Activated CD8-positive, alpha-beta memory T cell treated with anti-CD3 and anti-CD28 coated beads, Interleukin-2, amount 50 U/mL, for 48 hours (primary cell): ENCODE data around the gene HPCA.
A peak's percentile ranks its signal among the peaks of the same experiment; 100 is the strongest.

Experiments
- DNase-seq: peaks from one replicate; pipeline ENCODE4 v3.0.0-alpha.2; 2020

HPCA gene

DNA sequence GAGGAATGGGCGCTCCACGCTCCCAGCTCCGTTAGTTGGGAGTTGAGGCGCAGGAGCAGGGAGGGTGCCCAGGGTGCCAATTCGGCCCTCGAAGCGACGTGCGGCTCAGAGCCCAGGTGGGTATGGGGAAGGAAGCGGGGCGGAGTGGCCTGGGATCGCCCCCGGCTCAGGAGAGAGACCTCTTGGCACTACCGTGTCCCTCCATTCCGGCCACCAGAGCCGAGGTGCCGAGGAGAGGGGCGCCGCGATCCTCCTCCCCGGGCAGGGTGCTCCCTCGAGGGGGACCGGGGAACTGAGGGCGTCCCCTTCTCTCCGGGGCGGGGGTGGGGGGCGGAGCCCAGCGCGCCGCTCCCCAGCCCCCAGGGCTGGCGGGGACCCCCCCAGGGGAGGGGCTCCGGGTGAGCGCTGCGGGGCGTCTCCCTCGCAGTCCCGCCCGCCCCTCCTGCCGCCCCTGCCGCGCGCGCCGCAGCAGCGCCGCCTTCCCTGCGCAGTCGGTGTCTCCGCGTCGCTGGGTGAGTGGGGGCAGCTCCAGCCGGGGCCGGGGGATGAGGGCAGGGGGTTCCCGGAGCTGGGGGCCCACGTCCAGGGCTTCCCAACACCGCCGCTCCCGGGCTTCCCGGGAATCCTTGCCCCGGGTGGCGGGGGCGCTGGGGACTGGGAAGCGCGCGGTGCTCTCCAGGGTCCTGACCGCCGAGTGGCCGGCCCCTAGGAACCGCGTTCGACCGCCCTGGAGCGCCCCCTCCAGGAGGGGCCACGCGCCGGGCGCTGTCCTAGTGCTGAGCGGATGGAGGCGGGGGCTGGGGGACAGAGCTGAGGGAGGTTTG is at the start of gene HPCA:
Gene HPCA, plus strand, starts transcription at position 488 of the 824 bp plus-strand sequence. CDS start 2,408 bp downstream, outside the sequence.
- peak; percentile 83 for DNase-seq

DNA sequence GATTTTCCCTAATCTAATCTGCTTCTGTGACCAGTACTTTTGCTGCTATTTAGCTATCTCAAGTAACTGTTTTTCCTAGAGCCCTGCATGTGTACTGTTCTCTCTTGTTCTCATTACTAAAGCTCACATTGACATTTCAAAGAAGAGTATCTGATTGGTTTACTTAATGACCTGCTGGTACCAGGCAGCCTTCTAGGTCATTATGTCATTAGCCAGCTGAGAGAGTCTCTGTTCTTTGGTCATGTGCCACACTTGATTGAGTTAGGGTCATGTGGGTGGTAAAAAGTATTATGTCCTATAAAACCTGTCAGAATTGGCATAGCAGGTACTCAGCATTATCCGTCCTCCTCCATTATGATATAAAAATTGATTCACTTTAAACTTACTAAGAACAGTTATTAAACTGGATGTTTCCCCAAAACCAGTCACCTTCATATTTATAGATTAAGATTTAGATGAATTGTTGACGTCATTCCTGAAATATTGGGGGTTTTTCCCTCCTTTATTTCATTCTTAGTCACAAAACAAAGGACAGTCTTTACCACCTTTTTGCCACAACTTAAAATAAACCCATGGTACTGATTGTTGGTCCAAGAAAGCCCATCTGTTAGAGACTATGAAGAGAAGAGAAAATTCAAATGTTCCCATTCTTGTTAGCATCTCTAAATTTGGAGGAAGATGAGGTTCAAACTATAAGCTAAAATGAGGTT is 37.8 kb upstream of the HPCA start:
- no peak for DNase-seq

DNA sequence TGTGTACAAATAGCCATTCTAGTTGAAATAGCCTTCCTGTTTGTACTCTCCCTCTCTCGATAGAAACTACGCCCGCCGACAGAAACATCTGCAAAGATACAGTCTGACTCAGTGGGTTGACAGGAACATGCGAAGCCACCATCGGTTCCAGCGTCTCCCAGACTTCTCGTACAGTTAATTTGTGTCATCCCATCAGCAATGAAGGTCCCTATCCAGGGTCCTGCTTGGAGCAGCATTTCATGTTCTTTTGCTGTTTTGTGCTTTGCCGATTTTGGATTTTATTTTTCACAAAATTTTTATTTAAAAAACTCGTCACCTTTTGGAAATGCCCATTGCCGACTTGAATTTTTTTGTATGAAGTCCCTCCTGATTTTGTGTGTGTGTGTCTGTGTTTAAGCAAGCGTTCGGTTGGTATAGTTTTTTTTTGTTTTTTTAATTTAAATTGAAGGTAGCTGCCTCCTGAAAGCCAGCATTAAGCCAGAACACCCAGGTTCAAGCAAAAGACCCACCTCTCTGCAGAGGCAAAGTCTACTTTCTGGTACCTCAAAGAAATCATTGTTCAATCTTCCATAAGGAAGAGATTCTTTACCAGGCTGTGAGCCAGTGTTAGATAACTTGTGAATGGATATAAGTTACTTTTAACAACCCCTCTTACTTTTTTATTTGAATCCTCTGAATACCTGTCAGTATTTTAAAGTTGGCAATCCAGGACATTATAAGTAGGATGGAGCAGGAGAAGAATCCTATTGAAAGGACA is 30.3 kb upstream of the HPCA start:
- DNase-seq: no peak

DNA sequence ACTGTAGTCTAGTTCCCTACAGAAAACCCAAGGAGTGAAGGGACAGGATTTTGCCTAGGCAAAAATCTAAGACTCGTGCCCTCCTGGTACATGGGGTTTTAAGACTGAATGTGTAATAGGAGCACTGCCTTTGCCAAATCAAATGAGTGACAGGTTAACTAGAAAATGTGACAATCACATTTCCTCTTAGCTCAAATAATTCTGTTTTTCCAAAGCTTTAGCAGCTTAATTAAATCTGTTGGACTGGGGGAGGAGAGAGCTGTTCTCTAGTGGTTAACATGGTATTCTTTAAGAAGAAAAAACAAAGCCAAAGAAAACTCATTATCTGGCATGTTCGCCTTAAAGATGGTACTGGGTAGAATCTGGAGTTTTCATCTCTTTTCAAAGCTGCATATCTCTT is 28.2 kb upstream of the HPCA start:
- no peak for DNase-seq

GRCh38 chr1:32858791-32859190 is 27.5 kb upstream of the HPCA start:
- no peak for DNase-seq

DNA sequence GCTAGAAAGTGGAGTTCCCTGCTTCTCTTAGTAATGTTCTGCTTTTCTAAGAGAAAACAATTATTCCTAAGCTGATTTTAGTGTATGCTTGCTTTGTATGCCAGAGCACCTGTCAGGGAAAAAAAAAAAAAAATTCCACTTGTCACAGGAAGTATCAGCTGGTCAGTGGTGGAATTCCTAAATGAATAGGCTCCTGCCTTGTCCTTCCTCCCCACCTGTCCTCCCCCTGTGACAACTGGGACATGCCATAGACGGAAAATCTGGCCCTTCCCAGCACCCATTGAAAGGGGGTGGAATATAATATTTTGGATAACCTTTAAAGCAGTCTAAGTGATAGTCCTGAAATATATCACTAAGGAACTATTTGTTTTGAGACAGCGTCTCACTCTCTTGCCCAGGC is 26.4 kb upstream of the HPCA start:
- no peak for DNase-seq

DNA sequence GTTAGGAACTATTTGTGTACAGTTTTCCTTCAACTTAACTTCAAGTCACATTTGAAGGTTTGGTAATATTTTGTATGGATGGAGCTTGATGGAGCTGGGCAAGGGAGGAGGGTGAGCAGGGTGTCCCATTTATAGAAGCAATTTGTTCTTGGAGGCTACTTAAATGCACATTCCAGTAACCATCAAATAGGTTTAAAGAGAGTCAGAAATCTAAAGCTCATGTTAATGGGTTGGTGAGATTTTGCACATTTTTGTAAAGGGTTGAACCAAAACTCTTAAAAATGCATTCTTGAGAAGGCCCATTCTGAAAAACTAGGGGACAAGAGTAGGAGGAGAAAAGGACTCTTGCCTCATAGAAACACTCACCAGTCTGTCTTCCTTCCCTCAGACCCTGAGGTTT is 25.7 kb upstream of the HPCA start:
- DNase-seq: no peak

DNA sequence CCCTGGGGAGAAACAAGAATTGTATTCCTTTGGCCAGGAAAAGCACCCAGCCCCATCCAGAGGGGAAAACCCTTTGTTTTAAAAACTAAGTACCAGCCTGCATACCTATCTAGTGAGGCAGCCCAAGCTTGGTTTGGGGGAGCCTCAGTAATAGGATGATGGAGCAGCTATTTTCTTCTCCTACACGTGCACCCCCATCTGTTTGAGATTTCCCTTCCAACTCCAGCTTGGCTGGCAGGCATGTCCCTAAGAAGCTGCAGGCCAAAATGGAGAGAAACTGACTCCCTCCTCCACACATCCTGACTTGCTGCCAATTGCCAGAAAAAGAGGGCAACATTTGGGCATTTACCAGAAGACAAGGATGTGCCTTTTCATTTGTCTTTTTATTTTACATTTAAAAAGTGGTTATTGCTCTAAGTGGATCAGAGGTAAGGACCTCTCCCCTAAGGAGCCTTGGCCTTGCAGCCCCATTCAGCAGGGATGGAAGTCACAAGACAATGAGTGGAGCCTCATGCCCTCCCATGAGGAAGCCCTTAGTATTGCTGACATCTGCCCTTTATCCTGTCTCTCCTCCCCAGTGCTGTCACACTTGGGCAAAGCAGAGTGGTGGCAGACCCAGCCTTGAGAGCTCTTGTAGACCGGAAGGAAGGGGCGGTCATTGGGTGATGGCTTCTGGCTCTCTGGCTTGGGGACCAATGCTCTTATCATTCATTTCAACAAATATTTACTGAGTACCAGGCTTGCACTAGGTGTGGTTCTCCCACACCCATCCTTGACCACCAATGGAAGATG is 24.2 kb upstream of the HPCA start:
- DNase-seq: no peak

DNA sequence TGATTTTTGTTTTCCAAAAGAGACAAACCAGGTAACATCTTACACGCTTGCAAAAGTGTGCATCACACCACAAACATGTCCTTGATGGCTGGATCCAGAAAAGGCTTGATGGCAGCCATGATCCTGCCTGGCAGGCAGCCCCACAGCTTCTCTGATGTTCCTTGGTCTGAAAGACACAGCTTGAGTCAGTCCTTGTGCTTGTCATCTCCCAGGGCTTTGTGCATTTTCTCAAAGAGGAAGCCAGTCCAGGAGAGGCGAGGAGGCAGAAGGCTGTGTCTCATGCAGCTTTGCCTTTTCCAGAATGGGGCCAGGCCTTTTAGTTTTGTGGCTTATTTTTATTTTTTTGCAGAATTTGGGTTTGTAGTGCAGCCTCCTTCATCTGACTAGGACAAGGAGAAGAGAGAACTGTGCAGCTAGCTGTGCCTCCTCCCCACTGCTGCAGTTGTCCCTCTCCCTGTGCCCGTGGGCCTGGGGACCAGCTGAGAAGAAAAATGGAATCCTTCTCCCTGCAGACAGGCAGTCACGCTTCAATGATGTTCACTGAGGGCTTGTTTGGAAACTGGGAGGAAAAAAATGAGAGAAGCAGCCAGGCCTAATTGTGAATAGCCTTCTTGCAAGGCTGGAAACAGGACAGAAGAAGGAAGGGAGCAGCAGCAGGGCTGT is 22.9 kb upstream of the HPCA start:
- no peak for DNase-seq

- DNase-seq: no peak
These were observed 22.4 kb upstream of the HPCA start for GRCh38 chr1:32863881-32864245.

DNA sequence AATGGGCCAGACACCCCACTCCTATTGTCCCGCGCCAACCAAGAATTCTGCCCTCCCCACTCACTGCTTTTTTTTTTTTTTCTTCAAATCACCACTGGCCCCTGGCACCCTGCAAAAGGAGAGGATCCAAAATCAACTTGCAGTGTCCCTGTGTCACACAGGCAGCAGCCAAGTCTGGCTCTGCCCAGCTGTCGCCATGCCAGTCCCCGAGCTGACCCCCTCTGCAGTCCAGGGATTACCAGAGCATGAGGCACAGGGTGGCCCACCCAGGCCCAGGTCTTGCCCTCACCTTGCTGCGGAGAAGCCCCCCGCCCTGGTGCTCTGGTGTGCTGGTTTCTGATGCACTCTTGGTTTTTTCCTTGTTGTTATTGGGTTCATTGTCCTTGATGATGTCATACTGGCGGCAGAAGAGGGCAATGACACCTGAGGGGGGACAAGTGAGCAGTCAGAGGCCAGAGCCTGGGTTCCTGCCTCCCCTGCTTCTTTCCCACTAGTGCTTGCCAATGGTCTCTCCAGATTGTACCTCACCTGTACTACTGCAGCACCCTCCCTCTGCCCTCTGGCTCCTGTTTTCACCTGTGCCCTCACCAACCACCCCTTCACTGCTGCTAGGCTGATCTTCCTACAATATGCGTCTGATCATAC is 21.8 kb upstream of the HPCA start:
- DNase-seq: no peak

- no peak for DNase-seq
These were observed 20.5 kb upstream of the HPCA start for GRCh38 chr1:32865639-32866405.

DNA sequence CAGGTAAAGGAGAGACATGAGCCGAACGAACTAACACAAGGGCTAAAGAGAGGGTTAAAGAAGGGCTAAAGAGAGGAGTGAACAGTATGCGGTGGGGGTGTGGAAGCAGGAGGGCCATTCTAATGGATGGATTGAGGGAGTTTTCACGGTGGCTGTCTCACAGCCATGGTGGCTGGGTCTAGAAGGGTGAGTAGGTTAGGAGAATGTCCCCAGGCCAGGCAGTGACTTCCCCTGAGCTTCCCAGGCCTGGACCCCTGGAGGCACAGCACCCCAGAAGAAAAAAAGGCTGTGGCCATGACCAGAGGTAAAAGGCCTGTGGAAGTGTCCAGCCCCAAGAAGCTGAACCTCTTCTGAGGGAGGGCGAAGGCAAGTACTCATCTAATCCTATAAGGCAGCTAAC is 19.1 kb upstream of the HPCA start:
- DNase-seq: no peak

DNA sequence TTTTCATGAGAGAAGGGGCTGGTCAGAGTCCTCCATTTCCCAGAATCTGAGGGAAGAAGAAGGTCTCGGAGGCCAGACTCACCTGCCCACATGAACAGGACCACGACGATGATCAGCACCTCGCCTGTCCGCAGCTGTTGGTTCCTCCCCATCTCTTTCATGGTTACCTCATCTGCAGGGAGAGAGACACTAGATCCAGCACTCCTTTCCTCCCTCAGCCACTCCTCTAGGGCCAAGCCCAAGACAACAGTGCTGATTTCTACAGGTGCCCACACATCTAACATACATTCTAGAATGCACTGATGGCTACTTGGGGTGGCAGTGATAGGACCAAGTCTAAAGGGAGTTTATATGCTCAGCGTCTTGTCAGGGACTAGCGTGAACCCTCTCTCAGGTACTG is 18.6 kb upstream of the HPCA start:
- no peak for DNase-seq

GRCh38 chr1:32868085-32868484 is 18.2 kb upstream of the HPCA start:
- no peak for DNase-seq

GRCh38 chr1:32868806-32869455 is 17.4 kb upstream of the HPCA start:
- no peak for DNase-seq

- DNase-seq: no peak
These were observed 16.2 kb upstream of the HPCA start for GRCh38 chr1:32869923-32870614.

DNA sequence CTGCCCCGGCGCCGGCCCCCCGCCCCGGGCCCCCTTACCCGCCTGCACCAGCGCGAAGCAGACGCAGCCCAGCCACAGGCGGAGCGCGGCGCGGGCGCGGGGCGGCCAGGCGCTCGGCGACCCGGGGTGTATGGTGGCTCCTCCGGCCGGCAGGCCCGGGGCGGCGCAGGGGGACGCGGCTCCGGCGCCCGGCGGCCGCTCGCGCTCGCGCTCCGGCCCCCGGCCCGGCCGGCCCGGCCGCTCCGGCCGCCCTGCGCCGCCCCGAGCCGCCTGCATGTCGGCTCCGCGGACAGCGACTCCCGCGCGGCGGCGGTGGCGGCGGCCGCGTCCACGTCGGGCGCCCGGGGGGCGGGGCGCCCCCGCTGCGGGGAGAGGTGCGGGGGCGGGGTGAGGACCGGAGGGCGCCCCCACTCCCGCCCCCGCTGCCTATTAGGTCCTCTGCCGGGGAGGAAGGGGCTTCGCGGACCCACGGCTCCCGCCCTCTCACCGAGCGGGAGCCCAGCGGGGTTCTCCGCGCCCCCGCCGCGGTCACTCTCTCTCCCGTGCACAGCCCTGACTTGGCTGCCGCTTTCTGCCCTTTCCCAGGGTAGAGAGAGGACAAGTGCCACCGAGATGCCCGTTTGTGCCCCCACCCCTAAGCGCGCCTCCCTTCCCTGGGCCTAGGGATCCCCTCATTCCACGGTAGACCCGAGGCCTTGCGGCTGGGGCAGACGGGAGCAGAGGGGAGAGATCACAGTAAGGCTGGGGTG is 15.5 kb upstream of the HPCA start, which contains the start of gene FNDC5:
Gene FNDC5, minus strand, starts transcription at position 298 of the 749 bp plus-strand sequence.
- DNase-seq: no peak
